ENCODE results near the gene NT5E.

DNA sequence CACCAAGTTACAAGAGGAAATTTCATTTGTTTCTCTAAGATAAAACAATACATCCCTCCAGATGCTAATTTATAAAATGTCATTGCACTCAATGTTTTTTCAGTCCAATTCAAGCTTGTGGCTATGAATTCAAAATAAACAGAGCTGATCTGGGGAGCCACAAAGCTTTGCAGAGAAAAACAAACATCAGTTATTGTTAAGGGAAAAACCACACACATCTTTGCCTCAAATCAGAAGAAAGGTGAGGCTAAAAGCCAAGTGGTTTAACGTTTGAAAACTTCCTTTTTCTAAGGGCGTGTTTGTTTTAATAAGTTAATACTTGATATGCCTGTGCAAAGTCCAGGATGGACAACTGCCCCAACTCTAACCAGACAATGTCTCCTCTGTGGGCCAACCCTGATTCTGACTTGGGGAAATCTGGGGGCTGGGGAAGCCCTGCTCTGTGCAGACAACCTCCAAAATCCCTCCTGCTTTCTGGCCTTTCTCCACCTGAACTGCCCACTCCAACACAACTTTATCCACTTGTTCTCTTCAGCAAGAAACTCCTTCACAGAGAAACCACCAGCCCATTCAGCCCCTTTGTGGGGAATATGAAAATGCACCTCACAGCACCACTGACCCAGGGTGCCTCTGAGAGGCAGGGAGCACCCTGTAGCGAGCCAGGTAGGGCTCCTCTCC is 44.6 kb upstream of the NT5E start:
- TF ChIP-seq, protein P1, sequence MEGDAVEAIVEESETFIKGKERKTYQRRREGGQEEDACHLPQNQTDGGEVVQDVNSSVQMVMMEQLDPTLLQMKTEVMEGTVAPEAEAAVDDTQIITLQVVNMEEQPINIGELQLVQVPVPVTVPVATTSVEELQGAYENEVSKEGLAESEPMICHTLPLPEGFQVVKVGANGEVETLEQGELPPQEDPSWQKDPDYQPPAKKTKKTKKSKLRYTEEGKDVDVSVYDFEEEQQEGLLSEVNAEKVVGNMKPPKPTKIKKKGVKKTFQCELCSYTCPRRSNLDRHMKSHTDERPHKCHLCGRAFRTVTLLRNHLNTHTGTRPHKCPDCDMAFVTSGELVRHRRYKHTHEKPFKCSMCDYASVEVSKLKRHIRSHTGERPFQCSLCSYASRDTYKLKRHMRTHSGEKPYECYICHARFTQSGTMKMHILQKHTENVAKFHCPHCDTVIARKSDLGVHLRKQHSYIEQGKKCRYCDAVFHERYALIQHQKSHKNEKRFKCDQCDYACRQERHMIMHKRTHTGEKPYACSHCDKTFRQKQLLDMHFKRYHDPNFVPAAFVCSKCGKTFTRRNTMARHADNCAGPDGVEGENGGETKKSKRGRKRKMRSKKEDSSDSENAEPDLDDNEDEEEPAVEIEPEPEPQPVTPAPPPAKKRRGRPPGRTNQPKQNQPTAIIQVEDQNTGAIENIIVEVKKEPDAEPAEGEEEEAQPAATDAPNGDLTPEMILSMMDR (IDR thresholded peaks at IDR 0.05; ENCODE audit: extremely low read depth in 1 of 2, insufficient read depth in 1 of 2, low read depth in 1 of 2, low read length in 2 of 2): no peak
- no peak for TF ChIP-seq POLR2A (IDR thresholded peaks at IDR 0.05; ENCODE audit: low read depth, low read length)
- TF ChIP-seq FOS (IDR thresholded peaks at IDR 0.05; ENCODE audit: borderline replicate concordance, insufficient read depth, low read length): no peak
- TF ChIP-seq EZH2 (IDR thresholded peaks at IDR 0.05; ENCODE audit: borderline replicate concordance, low read depth, low read length, severe bottlenecking): no peak
- TF ChIP-seq MYC (IDR thresholded peaks at IDR 0.05; ENCODE audit: low read depth, low read length): no peak
- TF ChIP-seq, protein P2, sequence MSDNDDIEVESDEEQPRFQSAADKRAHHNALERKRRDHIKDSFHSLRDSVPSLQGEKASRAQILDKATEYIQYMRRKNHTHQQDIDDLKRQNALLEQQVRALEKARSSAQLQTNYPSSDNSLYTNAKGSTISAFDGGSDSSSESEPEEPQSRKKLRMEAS (IDR thresholded peaks at IDR 0.05; ENCODE audit: insufficient read depth, insufficient read length): no peak
